GM23248 (cell line): ENCODE results near the gene WNT3A. TPM values are rescaled to one million over a fixed set of nuclear protein-coding genes. Genes with fewer than 3 reads are reported as not detected.

Experiments used
- DNase-seq: peaks from one replicate; pipeline ENCODE4 v3.0.0-alpha.2; 2015
- H2AFZ ChIP-seq: fragments of 200-600 bp; sonication (generic); 2 replicates; pipeline ENCODE4 v1.6.1; 2016; ENCODE audit warnings: antibody characterized with exemption
- H3F3A ChIP-seq: fragments of 200-600 bp; sonication (generic); 2 replicates; pipeline ENCODE4 v1.6.1; 2016; ENCODE audit warnings: mild to moderate bottlenecking, antibody characterized with exemption, mixed run types; ENCODE audit not compliant: insufficient read depth
- H3K27ac ChIP-seq: fragments of 200-600 bp; sonication (generic); 2 replicates; pipeline ENCODE4 v1.5.1; 2016; ENCODE audit warnings: mild to moderate bottlenecking
- H3K27me3 ChIP-seq: fragments of 200-600 bp; sonication (generic); replicated peaks from 2 replicates; pipeline ENCODE4 v1.6.1; 2016; ENCODE audit warnings: mild to moderate bottlenecking; ENCODE audit not compliant: insufficient read depth
- H3K36me3 ChIP-seq: fragments of 200-600 bp; sonication (generic); 2 replicates; pipeline ENCODE4 v1.6.1; 2016; ENCODE audit warnings: low read depth, mild to moderate bottlenecking
- H3K4me1 ChIP-seq: fragments of 200-600 bp; sonication (generic); 2 replicates; pipeline ENCODE4 v1.6.1; 2016; ENCODE audit warnings: mild to moderate bottlenecking; ENCODE audit not compliant: insufficient read depth
- H3K4me2 ChIP-seq: fragments of 200-600 bp; sonication (generic); one replicate; pipeline ENCODE4 v1.6.1; 2016; ENCODE audit warnings: mild to moderate bottlenecking; ENCODE audit not compliant: unreplicated experiment
- H3K4me3 ChIP-seq: fragments of 200-600 bp; sonication (generic); 2 replicates; pipeline ENCODE4 v1.5.1; 2016; ENCODE audit warnings: mild to moderate bottlenecking
- H3K79me2 ChIP-seq: fragments of 200-600 bp; sonication (generic); 2 replicates; pipeline ENCODE4 v1.6.1; 2016; ENCODE audit warnings: mild to moderate bottlenecking; ENCODE audit not compliant: insufficient read depth
- H3K9ac ChIP-seq: fragments of 200-600 bp; sonication (generic); 2 replicates; pipeline ENCODE4 v1.6.1; 2016; ENCODE audit warnings: mild to moderate bottlenecking
- H3K9me2 ChIP-seq: fragments of 200-600 bp; sonication (generic); 2 replicates; pipeline ENCODE4 v1.6.1; 2016; ENCODE audit warnings: mixed run types, mild to moderate bottlenecking, moderate library complexity; ENCODE audit not compliant: insufficient read depth
- H3K9me3 ChIP-seq: fragments of 200-600 bp; sonication (generic); one replicate; pipeline ENCODE4 v1.6.1; 2017; ENCODE audit warnings: low read depth
- H4K20me1 ChIP-seq: fragments of 200-600 bp; sonication (generic); 2 replicates; pipeline ENCODE4 v1.6.0; 2016; ENCODE audit not compliant: insufficient read depth
- EZH2 ChIP-seq: fragments of 200-600 bp; sonication (generic); IDR thresholded peaks from 2 replicates; pipeline ENCODE4 v1.6.1; 2018; ENCODE audit warnings: antibody characterized with exemption, mild to moderate bottlenecking; ENCODE audit not compliant: insufficient read depth, poor library complexity, severe bottlenecking
- EZH2phosphoT487 ChIP-seq: fragments of 200-600 bp; sonication (generic); IDR thresholded peaks from 2 replicates; pipeline ENCODE4 v1.6.1; 2018; ENCODE audit warnings: antibody characterized with exemption, moderate library complexity, mild to moderate bottlenecking, low read depth; ENCODE audit not compliant: insufficient read depth
- WGBS, 2 experiments: methylation state at CpG; one replicate each; pipeline ENCODE4 v1.1.6; 2015 to 2017; ENCODE audit warnings: low lambda C conversion rate in 2 of 2, low coverage in 1 of 2; ENCODE audit errors: missing lambda C conversion rate in 2 of 2; 5-methylcytosine and 5-hydroxymethylcytosine counted together
- in situ Hi-C: fragments of 300-500 bp; cut with MboI; formaldehyde crosslinking; loops from 2 replicates; pipeline ENCODE4 v1.15.0; 2020
- polyA plus RNA-seq: library from polyadenylated mRNA; unstranded; fragments of >200 nt; fragmentation: Nextera tagmentation; extraction: Ambion mirVana; gene quantifications from 2 replicates; pipeline ENCODE4 v1.2.1, GENCODE V29; 2016
- total RNA-seq: library from RNA; depleted of rRNA; stranded (reverse); fragments of >200 nt; shearing (Covaris generic); gene quantifications from 2 replicates; pipeline ENCODE4 v1.2.3, GENCODE V29; 2014

Gene WNT3A
- total and polyA plus RNA-seq, 2 experiments from 2014 or later, result not detected

- no peaks in the 10 kb centered on the region for H3K4me1 ChIP-seq
- peak; percentile 87 for DNase-seq
- H3K27me3 ChIP-seq, result peaks cover 42% of the 10 kb centered on the region
- H3K4me3 ChIP-seq, result no peak overlapping the region
- no peaks in the 10 kb centered on the region for H4K20me1 ChIP-seq
- no peak overlapping the region for H3K9ac ChIP-seq
- H3K27ac ChIP-seq, result no peak overlapping the region
- H3K4me2 ChIP-seq, result no peak overlapping the region
- peaks cover 4% of the 10 kb centered on the region for H3K9me3 ChIP-seq
- in situ Hi-C loops, result no loop called here
- no peaks in the 10 kb centered on the region for H3K36me3 ChIP-seq
- H2AFZ ChIP-seq, result no peak overlapping the region
- H3K9me2 ChIP-seq, result no peaks in the 10 kb centered on the region
- WGBS, 2 experiments, result 17 to 22% methylated on average over 7 of the region's 7 CpGs
- H3K79me2 ChIP-seq, result no peaks in the 10 kb centered on the region
- no peaks in the 10 kb centered on the region for H3F3A ChIP-seq
- no peak for TF ChIP-seq EZH2
- no peak for TF ChIP-seq EZH2phosphoT487
Observed at GRCh38 chr1:227999056-227999930, 7.5 kb upstream of the WNT3A start.

DNA sequence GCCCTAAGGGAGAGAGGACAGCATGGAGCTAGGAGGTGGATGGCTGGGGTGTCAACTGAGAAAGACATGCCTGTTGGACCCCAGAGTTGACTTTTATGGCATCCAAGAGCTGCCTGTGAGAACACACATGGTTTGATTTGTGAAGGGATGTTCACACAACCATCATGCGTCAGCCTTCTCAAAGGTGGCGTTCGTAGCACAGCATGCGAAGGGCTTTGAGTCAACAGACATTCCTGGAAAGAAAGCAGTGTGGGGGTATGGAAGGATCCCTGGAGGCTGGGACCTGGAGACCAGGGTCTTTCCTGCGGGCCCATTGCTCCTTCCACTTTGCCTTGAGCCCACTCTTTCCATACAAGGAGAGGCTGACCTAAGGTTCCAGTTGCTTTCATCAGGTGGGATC lies 6.4 kb upstream of the WNT3A start:
- no peak for DNase-seq
- Histone ChIP-seq H3F3A (no peaks in the 10 kb centered on the region), H4K20me1 (no peaks in the 10 kb centered on the region), H3K9me3 (peaks cover 4% of the 10 kb centered on the region), H3K9ac (no peak overlapping the region), H3K27ac (no peak overlapping the region), H3K4me2 (no peak overlapping the region), H3K4me1 (no peaks in the 10 kb centered on the region), H3K27me3 (peaks cover 52% of the 10 kb centered on the region), H3K36me3 (no peaks in the 10 kb centered on the region), H3K79me2 (no peaks in the 10 kb centered on the region), H3K9me2 (no peaks in the 10 kb centered on the region), H3K4me3 (no peak overlapping the region), H2AFZ (no peak overlapping the region)
- TF ChIP-seq EZH2, result no peak
- TF ChIP-seq EZH2phosphoT487, result no peak
- in situ Hi-C loops, result no loop called here
- WGBS, 2 experiments, result 85 to 90% methylated on average over 5 of the region's 5 CpGs

DNA sequence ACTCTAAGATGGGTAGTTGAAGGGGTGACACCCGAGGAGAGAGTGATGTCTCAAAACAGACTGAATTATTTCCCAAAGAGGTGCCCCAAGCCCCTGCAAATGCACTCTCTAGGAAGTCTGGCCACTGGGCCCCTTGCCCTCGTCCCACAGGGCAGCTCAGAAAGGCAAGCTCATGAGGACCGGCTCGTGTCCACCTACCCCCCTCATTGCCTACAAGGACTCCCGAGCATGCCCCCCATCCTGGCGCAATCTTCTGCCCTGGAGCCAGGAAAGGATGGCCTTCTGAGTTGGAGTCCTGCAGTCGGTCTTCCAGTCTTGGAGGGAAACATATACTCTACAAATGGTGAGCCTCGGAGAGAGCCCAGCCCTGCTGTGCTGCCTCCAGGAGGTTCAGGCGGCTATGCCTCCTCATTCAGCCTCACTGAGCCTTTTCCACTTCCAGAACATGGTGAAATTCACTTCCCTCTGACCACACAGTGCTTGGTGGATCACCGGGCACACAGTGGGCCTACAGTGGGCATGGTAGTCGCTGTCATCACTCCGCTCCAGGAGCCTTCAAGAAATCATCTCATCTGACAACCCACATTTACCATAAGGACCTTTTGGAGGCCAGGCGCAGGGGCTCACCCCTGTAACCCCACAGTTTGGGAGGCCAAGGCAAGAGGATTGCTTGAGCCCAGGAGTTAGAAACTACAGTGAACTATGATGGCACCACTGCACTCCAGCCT lies 5.8 kb upstream of the WNT3A start:
- no peak for DNase-seq
- no peaks in the 10 kb centered on the region for H3F3A ChIP-seq
- no peak overlapping the region for H3K27ac ChIP-seq
- H3K4me1 ChIP-seq, result no peaks in the 10 kb centered on the region
- no peaks in the 10 kb centered on the region for H3K79me2 ChIP-seq
- H3K9ac ChIP-seq, result no peak overlapping the region
- H3K9me2 ChIP-seq, result no peaks in the 10 kb centered on the region
- 49 to 58% methylated on average over 13 of the region's 13 CpGs for WGBS, 2 experiments
- peaks cover 4% of the 10 kb centered on the region for H3K9me3 ChIP-seq
- in situ Hi-C loops, result no loop called here
- H4K20me1 ChIP-seq, result no peaks in the 10 kb centered on the region
- no peak for TF ChIP-seq EZH2
- no peak for TF ChIP-seq EZH2phosphoT487
- peaks cover 58% of the 10 kb centered on the region for H3K27me3 ChIP-seq
- no peak overlapping the region for H3K4me2 ChIP-seq
- no peaks in the 10 kb centered on the region for H3K36me3 ChIP-seq
- no peak overlapping the region for H3K4me3 ChIP-seq
- H2AFZ ChIP-seq, result no peak overlapping the region

DNA sequence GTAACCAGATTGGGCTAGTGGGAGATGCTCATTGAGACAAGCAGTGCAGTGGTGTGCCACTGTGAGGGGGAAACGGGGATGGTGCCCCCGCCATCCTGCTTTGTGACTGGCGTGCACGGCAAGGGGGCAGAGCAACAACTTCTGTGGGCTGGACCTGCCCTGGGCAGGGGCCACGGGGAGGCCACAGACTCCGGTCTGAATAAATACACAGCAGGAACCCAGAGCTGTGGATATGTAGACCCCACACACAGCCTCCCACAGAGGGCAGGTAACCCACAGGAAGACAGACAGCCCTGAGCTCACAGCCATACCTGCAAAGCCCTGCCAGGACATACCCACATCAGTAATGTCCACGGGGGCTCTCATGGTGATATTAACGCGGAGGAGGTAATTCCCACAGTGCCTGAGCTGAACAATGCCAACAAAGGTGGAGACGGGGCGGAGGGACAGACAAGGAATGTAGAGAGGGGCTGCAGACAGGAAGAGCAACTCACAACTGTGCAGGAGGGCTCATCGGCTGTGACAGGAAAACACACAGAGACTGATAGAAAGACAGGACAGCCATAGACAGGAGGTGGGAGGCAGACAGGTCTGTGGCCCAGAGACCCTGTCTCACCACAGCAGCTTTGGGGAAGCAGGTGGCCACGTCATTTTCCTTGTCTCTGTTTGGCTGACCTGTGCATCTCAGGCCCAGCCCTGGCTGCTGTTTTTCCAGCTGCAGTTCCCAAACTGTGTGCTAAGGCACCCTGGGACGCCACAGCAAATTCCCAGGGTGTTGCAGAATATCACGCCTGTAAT lies 4.9 kb upstream of the WNT3A start:
- H2AFZ ChIP-seq, result no peak overlapping the region
- H3K36me3 ChIP-seq, result no peaks in the 10 kb centered on the region
- H3K9me3 ChIP-seq, result peaks cover 4% of the 10 kb centered on the region
- no peaks in the 10 kb centered on the region for H3K79me2 ChIP-seq
- DNase-seq, result no peak
- no peaks in the 10 kb centered on the region for H3K9me2 ChIP-seq
- H3K9ac ChIP-seq, result no peak overlapping the region
- TF ChIP-seq EZH2phosphoT487, result no peak
- no peak for TF ChIP-seq EZH2
- in situ Hi-C loops, result no loop called here
- no peak overlapping the region for H3K4me3 ChIP-seq
- WGBS, 2 experiments, result 49% methylated on average over 15 of the region's 15 CpGs
- no peak overlapping the region for H3K27ac ChIP-seq
- no peaks in the 10 kb centered on the region for H3F3A ChIP-seq
- H3K4me2 ChIP-seq, result no peak overlapping the region
- H3K27me3 ChIP-seq, result peaks cover 63% of the 10 kb centered on the region
- no peaks in the 10 kb centered on the region for H3K4me1 ChIP-seq
- no peaks in the 10 kb centered on the region for H4K20me1 ChIP-seq
